Left renal pelvis (tissue), 4 donors: ENCODE data around the gene LRRC39. TPM values are rescaled to one million over a fixed set of nuclear protein-coding genes. Genes with fewer than 3 reads are reported as not detected.

ENCODE experiments used
- DNase-seq, 4 donors: peaks; one replicate each; pipeline ENCODE4 v3.0.0-alpha.2; 2013; ENCODE audit warnings: low read depth in 4 of 4, low spot score in 3 of 4
- polyA plus RNA-seq, 4 donors: library from polyadenylated mRNA; unstranded; fragments of 120-200 nt; gene quantifications; one replicate each; pipeline ENCODE4 v1.2.1, GENCODE V29; 2013; ENCODE audit not compliant: insufficient read length in 4 of 4

Gene LRRC39
- polyA plus RNA-seq, 4 donors: 2.4 to 3.9 (median 2.9) TPM

GRCh38 chr1:100151679-100152078, 26.4 kb downstream of the LRRC39 start:
- DNase-seq: no peak

GRCh38 chr1:100147875-100148274, 30.2 kb downstream of the LRRC39 start:
- no peak for DNase-seq

- DNase-seq: no peak
These were observed 31.1 kb downstream of the LRRC39 start for GRCh38 chr1:100146958-100147357.

- no peak for DNase-seq
These were observed 32.9 kb downstream of the LRRC39 start for GRCh38 chr1:100145116-100145515.

- no peak for DNase-seq
These were observed 35.7 kb downstream of the LRRC39 start for GRCh38 chr1:100142343-100142742.

- DNase-seq: no peak
These were observed 36.9 kb downstream of the LRRC39 start for GRCh38 chr1:100141192-100141591.

- DNase-seq: no peak
These were observed 40.5 kb downstream of the LRRC39 start for GRCh38 chr1:100137602-100138001.

- no peak for DNase-seq
These were observed 43.2 kb downstream of the LRRC39 start for GRCh38 chr1:100134872-100135271.

- DNase-seq: peak; percentile 93 to 98 (median 97)
These were observed 45.2 kb downstream of the LRRC39 start, which contains the start of the genes SASS6 and TRMT13 for GRCh38 chr1:100132566-100133477. Gene SASS6 (minus strand): TSS chr1:100132930. CDS start chr1:100132814, 116 bp downstream. Gene TRMT13 (plus strand): TSS chr1:100133163. CDS start chr1:100133169, 6 bp downstream.

GRCh38 chr1:100131623-100132022, 46.4 kb downstream of the LRRC39 start:
- DNase-seq: no peak

- DNase-seq: no peak
These were observed 47.4 kb downstream of the LRRC39 start for GRCh38 chr1:100130552-100131077.

GRCh38 chr1:100127226-100127625, 50.8 kb downstream of the LRRC39 start:
- no peak for DNase-seq

- no peak for DNase-seq
These were observed 55.9 kb downstream of the LRRC39 start for GRCh38 chr1:100122177-100122576.

GRCh38 chr1:100115524-100115923, 62.5 kb downstream of the LRRC39 start:
- no peak for DNase-seq

GRCh38 chr1:100109554-100110066, 68.4 kb downstream of the LRRC39 start:
- DNase-seq: no peak

GRCh38 chr1:100107696-100108095, 70.4 kb downstream of the LRRC39 start:
- no peak for DNase-seq

- DNase-seq: no peak
These were observed 76.5 kb downstream of the LRRC39 start for GRCh38 chr1:100101564-100101963.

GRCh38 chr1:100100202-100100601, 77.9 kb downstream of the LRRC39 start:
- no peak for DNase-seq
